AG10803 (cell line): ENCODE measurements around the gene FAM107B.

ENCODE experiments used
- DNase-seq: peaks from one replicate; pipeline ENCODE4 v3.0.0; 2010; ENCODE audit warnings: low read depth
- H3K4me3 ChIP-seq: 2 replicates; pipeline ENCODE4 v1.5.1; 2011; ENCODE audit warnings: mild to moderate bottlenecking, low read length, control low read depth
- CTCF ChIP-seq: conservative IDR thresholded peaks from 2 replicates; pipeline ENCODE4 v1.5.1; 2011; ENCODE audit warnings: mild to moderate bottlenecking, low read length, control low read depth, inconsistent platforms

Gene FAM107B

GRCh38 chr10:14528450-14528849 lies 246.2 kb downstream of the FAM107B start:
- no peak for TF ChIP-seq CTCF
- DNase-seq: no peak
- no peak overlapping the region for H3K4me3 ChIP-seq

GRCh38 chr10:14527915-14528314 lies 246.8 kb downstream of the FAM107B start:
- no peak overlapping the region for H3K4me3 ChIP-seq
- no peak for DNase-seq
- TF ChIP-seq CTCF: no peak

GRCh38 chr10:14527134-14527844 lies 247.4 kb downstream of the FAM107B start:
- no peak overlapping the region for H3K4me3 ChIP-seq
- no peak for TF ChIP-seq CTCF
- DNase-seq: no peak

GRCh38 chr10:14526326-14526725 lies 248.4 kb downstream of the FAM107B start:
- DNase-seq: no peak
- TF ChIP-seq CTCF: no peak
- H3K4me3 ChIP-seq: no peak overlapping the region

- TF ChIP-seq CTCF: no peak
- H3K4me3 ChIP-seq: no peak overlapping the region
- DNase-seq: peak; percentile 30
Measured at GRCh38 chr10:14524691-14525324, 249.9 kb downstream of the FAM107B start.

- no peak overlapping the region for H3K4me3 ChIP-seq
- DNase-seq: no peak
- no peak for TF ChIP-seq CTCF
Measured at GRCh38 chr10:14523286-14523685, 251.4 kb downstream of the FAM107B start.

GRCh38 chr10:14519785-14520184 lies 254.9 kb downstream of the FAM107B start:
- DNase-seq: no peak
- TF ChIP-seq CTCF: no peak
- H3K4me3 ChIP-seq: no peak overlapping the region
